ENCODE results near the gene AMN1. TPM values are rescaled to one million over a fixed set of nuclear protein-coding genes. Genes with fewer than 3 reads are reported as not detected.

AMN1 gene
- total and polyA plus RNA-seq, 2 experiments from 2014 or later = 12.6 to 17.7 TPM

DNA sequence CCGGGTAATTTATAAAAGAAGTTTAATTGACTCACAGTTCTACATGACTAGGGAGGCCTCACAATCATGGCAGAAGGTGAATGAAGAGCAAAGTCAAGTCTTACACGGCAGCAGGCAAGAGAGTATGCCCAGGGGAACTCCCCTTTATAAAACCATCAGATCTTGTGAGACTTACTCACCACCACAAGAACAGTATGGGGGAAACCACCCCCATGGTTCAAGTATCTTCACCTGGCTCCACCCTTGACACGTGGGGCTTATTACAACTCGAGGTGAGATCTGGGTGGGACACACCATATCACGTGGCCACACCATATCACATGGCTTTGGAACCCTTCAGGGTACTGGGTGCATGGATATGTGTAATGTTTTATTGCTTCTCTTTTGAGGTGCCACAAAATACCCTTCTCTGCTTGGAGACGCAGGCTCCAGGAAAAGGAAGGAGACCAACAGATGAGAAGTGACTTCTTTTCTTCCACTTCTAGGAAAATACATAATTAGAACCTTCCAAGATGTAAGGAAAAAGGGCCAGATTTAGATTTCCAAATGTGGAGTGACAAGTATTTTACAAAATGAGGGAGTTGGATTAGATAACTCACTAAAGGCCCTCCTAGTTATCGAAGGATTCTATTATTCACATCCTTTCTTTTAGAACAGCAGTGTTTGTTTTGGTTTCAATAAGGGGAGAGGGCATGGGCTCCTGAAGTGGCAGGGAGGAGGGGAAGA is 102.4 kb downstream of the AMN1 start:
- H3K79me2 ChIP-seq (replicated peaks; ENCODE audit: insufficient read depth) = no peaks in the 10 kb centered on the region
- peaks cover 3% of the 10 kb centered on the region for H3K27me3 Mint-ChIP-seq (ENCODE audit: insufficient read depth, low read depth, poor library complexity)
- DNase-seq (ENCODE audit: low spot score) (no peak), ATAC-seq (no peak)
- H3K36me3 Mint-ChIP-seq (ENCODE audit: low read depth) = no peaks in the 10 kb centered on the region
- no peaks in the 10 kb centered on the region; the same call in 2 of the 3 replicates for H3K4me1 Mint-ChIP-seq
- H3K9me2 ChIP-seq (ENCODE audit: insufficient read depth) = no peaks in the 10 kb centered on the region
- H3K27me3 ChIP-seq (ENCODE audit: insufficient read depth) = no peaks in the 10 kb centered on the region
- no peak overlapping the region for H3K4me3 Mint-ChIP-seq
- no peak overlapping the region for H3K27ac ChIP-seq (ENCODE audit: low read depth)
- peak overlapping the region; percentile 47; the same call in 1 of the 2 replicates for H2AFZ ChIP-seq
- TF ChIP-seq ZNF331 (CRISPR knock-in tag; IDR thresholded peaks at IDR 0.05; ENCODE audit: low read depth) (no peak), ZNF114 (CRISPR knock-in tag; IDR thresholded peaks at IDR 0.05) (no peak), POLR2AphosphoS5 (IDR thresholded peaks at IDR 0.05; ENCODE audit: low read depth) (no peak), EZH2 (IDR thresholded peaks at IDR 0.05; ENCODE audit: low read depth, unreplicated experiment) (no peak), EZH2phosphoT487 (IDR thresholded peaks at IDR 0.05; ENCODE audit: unreplicated experiment) (no peak), STAT1 (IDR thresholded peaks at IDR 0.05; ENCODE audit: unreplicated experiment) (no peak), NANOG (IDR thresholded peaks at IDR 0.05; ENCODE audit: borderline replicate concordance) (no peak), JUNB (IDR thresholded peaks at IDR 0.05; ENCODE audit: unreplicated experiment) (no peak), CREB1 (CRISPR knock-in tag; IDR thresholded peaks at IDR 0.05; ENCODE audit: low read depth) (no peak)
- TF ChIP-seq, protein P1, sequence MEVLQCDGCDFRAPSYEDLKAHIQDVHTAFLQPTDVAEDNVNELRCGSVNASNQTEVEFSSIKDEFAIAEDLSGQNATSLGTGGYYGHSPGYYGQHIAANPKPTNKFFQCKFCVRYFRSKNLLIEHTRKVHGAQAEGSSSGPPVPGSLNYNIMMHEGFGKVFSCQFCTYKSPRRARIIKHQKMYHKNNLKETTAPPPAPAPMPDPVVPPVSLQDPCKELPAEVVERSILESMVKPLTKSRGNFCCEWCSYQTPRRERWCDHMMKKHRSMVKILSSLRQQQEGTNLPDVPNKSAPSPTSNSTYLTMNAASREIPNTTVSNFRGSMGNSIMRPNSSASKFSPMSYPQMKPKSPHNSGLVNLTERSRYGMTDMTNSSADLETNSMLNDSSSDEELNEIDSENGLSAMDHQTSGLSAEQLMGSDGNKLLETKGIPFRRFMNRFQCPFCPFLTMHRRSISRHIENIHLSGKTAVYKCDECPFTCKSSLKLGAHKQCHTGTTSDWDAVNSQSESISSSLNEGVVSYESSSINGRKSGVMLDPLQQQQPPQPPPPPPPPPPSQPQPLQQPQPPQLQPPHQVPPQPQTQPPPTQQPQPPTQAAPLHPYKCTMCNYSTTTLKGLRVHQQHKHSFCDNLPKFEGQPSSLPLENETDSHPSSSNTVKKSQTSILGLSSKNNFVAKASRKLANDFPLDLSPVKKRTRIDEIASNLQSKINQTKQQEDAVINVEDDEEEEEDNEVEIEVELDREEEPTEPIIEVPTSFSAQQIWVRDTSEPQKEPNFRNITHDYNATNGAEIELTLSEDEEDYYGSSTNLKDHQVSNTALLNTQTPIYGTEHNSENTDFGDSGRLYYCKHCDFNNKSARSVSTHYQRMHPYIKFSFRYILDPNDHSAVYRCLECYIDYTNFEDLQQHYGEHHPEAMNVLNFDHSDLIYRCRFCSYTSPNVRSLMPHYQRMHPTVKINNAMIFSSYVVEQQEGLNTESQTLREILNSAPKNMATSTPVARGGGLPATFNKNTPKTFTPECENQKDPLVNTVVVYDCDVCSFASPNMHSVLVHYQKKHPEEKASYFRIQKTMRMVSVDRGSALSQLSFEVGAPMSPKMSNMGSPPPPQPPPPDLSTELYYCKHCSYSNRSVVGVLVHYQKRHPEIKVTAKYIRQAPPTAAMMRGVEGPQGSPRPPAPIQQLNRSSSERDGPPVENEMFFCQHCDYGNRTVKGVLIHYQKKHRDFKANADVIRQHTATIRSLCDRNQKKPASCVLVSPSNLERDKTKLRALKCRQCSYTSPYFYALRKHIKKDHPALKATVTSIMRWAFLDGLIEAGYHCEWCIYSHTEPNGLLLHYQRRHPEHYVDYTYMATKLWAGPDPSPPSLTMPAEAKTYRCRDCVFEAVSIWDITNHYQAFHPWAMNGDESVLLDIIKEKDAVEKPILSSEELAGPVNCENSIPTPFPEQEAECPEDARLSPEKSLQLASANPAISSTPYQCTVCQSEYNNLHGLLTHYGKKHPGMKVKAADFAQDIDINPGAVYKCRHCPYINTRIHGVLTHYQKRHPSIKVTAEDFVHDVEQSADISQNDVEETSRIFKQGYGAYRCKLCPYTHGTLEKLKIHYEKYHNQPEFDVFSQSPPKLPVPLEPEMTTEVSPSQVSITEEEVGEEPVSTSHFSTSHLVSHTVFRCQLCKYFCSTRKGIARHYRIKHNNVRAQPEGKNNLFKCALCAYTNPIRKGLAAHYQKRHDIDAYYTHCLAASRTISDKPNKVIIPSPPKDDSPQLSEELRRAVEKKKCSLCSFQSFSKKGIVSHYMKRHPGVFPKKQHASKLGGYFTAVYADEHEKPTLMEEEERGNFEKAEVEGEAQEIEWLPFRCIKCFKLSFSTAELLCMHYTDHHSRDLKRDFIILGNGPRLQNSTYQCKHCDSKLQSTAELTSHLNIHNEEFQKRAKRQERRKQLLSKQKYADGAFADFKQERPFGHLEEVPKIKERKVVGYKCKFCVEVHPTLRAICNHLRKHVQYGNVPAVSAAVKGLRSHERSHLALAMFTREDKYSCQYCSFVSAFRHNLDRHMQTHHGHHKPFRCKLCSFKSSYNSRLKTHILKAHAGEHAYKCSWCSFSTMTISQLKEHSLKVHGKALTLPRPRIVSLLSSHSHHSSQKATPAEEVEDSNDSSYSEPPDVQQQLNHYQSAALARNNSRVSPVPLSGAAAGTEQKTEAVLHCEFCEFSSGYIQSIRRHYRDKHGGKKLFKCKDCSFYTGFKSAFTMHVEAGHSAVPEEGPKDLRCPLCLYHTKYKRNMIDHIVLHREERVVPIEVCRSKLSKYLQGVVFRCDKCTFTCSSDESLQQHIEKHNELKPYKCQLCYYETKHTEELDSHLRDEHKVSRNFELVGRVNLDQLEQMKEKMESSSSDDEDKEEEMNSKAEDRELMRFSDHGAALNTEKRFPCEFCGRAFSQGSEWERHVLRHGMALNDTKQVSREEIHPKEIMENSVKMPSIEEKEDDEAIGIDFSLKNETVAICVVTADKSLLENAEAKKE (CRISPR knock-in tag; IDR thresholded peaks at IDR 0.05) = no peak
- TF ChIP-seq, protein P2, sequence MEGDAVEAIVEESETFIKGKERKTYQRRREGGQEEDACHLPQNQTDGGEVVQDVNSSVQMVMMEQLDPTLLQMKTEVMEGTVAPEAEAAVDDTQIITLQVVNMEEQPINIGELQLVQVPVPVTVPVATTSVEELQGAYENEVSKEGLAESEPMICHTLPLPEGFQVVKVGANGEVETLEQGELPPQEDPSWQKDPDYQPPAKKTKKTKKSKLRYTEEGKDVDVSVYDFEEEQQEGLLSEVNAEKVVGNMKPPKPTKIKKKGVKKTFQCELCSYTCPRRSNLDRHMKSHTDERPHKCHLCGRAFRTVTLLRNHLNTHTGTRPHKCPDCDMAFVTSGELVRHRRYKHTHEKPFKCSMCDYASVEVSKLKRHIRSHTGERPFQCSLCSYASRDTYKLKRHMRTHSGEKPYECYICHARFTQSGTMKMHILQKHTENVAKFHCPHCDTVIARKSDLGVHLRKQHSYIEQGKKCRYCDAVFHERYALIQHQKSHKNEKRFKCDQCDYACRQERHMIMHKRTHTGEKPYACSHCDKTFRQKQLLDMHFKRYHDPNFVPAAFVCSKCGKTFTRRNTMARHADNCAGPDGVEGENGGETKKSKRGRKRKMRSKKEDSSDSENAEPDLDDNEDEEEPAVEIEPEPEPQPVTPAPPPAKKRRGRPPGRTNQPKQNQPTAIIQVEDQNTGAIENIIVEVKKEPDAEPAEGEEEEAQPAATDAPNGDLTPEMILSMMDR (conservative IDR thresholded peaks at IDR 0.05; ENCODE audit: low read depth in 2 of 2) = no peak
- TF ChIP-seq, protein P3, sequence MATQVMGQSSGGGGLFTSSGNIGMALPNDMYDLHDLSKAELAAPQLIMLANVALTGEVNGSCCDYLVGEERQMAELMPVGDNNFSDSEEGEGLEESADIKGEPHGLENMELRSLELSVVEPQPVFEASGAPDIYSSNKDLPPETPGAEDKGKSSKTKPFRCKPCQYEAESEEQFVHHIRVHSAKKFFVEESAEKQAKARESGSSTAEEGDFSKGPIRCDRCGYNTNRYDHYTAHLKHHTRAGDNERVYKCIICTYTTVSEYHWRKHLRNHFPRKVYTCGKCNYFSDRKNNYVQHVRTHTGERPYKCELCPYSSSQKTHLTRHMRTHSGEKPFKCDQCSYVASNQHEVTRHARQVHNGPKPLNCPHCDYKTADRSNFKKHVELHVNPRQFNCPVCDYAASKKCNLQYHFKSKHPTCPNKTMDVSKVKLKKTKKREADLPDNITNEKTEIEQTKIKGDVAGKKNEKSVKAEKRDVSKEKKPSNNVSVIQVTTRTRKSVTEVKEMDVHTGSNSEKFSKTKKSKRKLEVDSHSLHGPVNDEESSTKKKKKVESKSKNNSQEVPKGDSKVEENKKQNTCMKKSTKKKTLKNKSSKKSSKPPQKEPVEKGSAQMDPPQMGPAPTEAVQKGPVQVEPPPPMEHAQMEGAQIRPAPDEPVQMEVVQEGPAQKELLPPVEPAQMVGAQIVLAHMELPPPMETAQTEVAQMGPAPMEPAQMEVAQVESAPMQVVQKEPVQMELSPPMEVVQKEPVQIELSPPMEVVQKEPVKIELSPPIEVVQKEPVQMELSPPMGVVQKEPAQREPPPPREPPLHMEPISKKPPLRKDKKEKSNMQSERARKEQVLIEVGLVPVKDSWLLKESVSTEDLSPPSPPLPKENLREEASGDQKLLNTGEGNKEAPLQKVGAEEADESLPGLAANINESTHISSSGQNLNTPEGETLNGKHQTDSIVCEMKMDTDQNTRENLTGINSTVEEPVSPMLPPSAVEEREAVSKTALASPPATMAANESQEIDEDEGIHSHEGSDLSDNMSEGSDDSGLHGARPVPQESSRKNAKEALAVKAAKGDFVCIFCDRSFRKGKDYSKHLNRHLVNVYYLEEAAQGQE (IDR thresholded peaks at IDR 0.05; ENCODE audit: unreplicated experiment) = no peak
- TF ChIP-seq, protein P4, sequence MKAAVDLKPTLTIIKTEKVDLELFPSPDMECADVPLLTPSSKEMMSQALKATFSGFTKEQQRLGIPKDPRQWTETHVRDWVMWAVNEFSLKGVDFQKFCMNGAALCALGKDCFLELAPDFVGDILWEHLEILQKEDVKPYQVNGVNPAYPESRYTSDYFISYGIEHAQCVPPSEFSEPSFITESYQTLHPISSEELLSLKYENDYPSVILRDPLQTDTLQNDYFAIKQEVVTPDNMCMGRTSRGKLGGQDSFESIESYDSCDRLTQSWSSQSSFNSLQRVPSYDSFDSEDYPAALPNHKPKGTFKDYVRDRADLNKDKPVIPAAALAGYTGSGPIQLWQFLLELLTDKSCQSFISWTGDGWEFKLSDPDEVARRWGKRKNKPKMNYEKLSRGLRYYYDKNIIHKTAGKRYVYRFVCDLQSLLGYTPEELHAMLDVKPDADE (IDR thresholded peaks at IDR 0.05) = no peak
- H3K4me3 ChIP-seq = no peak overlapping the region
- H4K20me1 ChIP-seq (replicated peaks; ENCODE audit: insufficient read depth) = no peaks in the 10 kb centered on the region
- H3F3A ChIP-seq (replicated peaks; ENCODE audit: low read depth) = no peaks in the 10 kb centered on the region
- no peaks in the 10 kb centered on the region for H3K36me3 ChIP-seq (ENCODE audit: insufficient read depth)
- no peak overlapping the region for H3K4me2 ChIP-seq
- H3K9me3 Mint-ChIP-seq = no peaks in the 10 kb centered on the region; the same call in 2 of the 3 replicates
- no peak overlapping the region for H3K27ac Mint-ChIP-seq
- H3K4me1 ChIP-seq (ENCODE audit: insufficient read depth) = no peaks in the 10 kb centered on the region
